Epithelial cell of esophagus (primary cell): ENCODE results near the gene KIAA0408.

Source experiments
- DNase-seq: peaks from one replicate; pipeline ENCODE4 v3.0.0; 2010; ENCODE audit warnings: low read depth
- H3K4me3 ChIP-seq: 2 replicates; pipeline ENCODE4 v1.5.1; 2011; ENCODE audit warnings: mild to moderate bottlenecking, low read length, control low read depth
- TF ChIP-seq, protein P1 (sequence below): IDR thresholded peaks from 2 replicates; pipeline ENCODE4 v1.5.1; 2011; ENCODE audit warnings: low read depth, mild to moderate bottlenecking, low read length, control low read depth, inconsistent platforms; ENCODE audit not compliant: insufficient read depth; ENCODE audit errors: missing control alignments

Gene KIAA0408

DNA sequence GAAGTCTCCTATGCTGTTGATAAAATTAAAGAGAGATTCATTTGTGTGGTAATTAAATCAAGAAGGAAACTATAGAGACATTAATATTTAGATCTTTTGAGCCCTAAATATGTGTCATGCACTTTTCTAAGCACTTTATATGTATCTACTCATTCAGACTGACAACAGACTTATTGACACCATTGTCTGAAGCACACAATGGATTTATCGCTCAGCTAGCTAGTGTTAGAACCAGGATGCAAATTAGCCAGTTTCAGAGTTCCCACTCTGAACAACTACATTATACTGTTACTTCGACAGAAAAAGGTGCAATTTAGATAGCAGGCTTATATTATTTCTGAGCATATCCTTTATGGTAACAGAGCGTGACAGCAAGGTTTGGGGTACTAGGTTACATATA lies 27.7 kb upstream of the KIAA0408 start:
- DNase-seq, result no peak
- no peak overlapping the region for H3K4me3 ChIP-seq
- TF ChIP-seq, protein P1, sequence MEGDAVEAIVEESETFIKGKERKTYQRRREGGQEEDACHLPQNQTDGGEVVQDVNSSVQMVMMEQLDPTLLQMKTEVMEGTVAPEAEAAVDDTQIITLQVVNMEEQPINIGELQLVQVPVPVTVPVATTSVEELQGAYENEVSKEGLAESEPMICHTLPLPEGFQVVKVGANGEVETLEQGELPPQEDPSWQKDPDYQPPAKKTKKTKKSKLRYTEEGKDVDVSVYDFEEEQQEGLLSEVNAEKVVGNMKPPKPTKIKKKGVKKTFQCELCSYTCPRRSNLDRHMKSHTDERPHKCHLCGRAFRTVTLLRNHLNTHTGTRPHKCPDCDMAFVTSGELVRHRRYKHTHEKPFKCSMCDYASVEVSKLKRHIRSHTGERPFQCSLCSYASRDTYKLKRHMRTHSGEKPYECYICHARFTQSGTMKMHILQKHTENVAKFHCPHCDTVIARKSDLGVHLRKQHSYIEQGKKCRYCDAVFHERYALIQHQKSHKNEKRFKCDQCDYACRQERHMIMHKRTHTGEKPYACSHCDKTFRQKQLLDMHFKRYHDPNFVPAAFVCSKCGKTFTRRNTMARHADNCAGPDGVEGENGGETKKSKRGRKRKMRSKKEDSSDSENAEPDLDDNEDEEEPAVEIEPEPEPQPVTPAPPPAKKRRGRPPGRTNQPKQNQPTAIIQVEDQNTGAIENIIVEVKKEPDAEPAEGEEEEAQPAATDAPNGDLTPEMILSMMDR, result no peak

DNA sequence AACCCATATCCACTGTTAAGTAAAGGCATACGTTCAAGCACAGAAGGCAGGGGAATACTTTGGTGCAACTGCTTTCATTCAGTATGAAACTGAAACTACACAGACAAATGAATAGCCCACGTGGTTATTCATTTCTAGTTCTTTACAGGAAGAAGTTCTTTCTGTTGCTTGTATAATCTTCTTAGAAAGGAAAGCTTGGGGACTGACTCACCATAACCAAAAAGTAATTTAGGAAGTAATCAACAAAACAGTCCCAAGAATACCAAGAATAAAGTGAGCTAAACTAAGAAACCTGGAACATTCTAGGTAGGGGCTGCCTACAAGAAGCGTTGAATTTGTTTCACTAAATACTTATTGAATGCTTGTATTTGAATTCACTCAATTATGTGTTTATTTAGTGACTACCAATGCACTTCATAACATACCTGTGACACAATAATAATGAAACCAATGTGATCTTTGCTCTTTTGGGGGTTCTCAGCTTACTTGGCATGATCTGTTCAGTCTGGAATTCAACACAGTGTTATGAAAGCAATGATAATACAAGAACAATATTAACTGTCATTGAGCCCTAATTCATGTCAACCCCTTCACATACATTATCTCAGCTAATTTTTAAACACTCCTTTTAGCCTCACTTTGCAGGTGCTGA lies 25.1 kb upstream of the KIAA0408 start:
- TF ChIP-seq, protein P1, result no peak
- DNase-seq, result peak; percentile 54
- no peak overlapping the region for H3K4me3 ChIP-seq

DNA sequence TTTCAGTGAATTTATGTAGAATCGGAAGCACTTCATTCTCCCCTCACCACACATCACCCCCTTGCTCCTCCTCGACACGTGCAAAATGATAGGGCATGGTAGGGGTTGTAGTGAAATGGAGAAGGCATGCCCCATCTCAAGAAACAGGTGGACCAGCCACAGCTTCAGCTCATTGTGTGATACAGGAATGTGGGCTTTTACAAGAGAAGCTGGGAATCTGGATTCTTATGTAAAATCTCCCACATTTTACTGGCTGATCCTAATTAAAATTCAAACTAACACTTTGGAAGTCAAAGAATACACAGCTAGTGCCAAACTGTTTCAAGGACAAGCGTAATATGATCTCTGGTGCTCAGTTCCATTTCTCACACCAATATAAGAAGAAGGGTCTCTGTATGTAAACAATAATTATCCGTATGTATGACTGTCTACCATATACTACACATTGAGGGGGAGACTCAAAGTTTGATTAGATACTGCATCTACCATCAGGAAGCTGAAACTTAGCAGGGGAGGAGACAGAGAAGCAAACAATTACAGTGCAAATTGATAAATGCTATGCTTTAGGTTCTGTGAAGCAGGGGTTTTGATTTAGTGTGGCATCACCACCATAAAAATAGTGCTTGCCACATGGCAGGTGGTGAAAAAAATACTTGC lies 24.3 kb upstream of the KIAA0408 start:
- DNase-seq, result no peak
- H3K4me3 ChIP-seq, result no peak overlapping the region
- TF ChIP-seq, protein P1, result no peak

DNA sequence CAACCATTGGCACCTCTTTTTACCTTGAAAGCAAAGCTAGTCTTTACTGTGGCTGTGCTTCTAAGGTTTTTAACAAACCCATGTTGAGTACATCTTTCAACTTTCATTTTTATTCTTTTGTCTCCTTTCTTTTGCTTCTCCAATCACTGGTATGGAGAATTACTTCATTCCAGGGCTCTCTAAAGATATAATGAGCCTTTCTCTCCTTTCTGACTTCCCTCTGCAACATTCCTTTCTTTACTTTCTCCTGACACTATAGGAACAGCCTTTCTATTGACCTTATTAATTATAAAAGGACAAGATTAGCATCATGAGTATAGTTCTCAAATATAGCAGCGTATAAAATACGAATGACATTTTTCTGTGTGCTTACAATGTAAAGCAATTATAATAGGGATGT lies 23.1 kb upstream of the KIAA0408 start:
- H3K4me3 ChIP-seq, result no peak overlapping the region
- TF ChIP-seq, protein P1, result no peak
- no peak for DNase-seq

DNA sequence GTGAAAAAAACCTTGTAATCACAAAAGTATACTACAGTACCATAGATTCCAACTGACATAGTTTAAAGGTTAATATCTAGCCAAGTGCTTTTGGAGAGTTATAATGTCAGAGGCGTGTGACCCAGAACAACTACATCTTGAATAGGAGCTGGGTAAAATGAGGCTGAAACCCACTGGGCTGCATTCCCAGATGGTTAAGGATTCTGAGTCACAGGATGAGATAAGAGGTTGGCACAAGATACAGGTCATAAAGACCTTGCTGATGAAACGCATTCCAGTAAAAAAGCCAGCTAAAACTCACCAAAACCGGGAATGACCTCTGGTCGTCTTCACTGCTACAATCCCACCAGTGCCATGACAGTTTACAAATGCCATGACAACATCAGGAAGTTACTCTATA lies 22.4 kb upstream of the KIAA0408 start:
- peak; percentile 49 for DNase-seq
- H3K4me3 ChIP-seq, result no peak overlapping the region
- TF ChIP-seq, protein P1, result no peak

DNA sequence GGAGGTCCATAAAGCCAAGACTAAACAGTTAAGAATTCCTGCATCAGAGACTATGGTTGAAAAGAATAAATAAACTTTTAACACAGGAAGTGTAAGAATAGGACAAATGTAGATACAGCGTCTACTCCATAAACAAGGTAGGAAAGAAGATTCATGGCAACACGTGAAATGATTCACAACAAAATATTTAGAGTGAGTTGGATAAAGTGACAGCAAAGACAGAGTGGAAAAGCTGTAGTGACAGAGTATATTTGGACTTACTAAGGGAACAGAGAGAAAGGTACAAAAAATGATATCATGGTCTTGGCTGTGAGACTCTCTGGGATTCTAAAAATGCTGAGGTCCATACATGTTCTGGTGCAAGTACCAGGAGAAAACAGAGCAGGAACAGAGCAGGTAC lies 21.9 kb upstream of the KIAA0408 start:
- TF ChIP-seq, protein P1, result no peak
- no peak for DNase-seq

DNA sequence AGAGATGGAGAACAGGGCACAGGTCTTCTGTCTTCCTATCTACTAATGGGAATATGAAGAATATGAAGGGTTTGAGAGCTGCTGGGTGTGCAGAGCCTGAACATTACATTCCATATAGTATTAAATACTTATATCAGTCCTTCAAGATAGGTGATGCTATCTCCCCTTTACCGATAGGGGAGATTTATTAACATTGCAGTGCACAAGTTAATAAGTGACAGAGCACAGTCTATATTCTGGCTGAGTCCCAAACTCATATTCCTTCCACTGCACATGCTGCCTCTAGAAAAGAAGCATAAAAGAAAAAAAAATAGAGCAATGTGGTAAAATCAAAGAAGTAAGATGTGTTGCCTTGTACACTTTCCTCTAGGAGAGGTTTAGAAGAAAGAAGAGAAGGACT lies 18.5 kb upstream of the KIAA0408 start:
- H3K4me3 ChIP-seq, result no peak overlapping the region
- no peak for DNase-seq
- TF ChIP-seq, protein P1, result no peak

More for the DNA sequence above, 21.9 kb upstream of the KIAA0408 start:
- H3K4me3 ChIP-seq, result no peak overlapping the region
